HG03457 (cell line): Measurements from ENCODE around the gene PLXNA2.

Experiments
- ATAC-seq: cut with Tn5 transposase; IDR thresholded peaks from one replicate; pipeline ENCODE4 v1.9.1; 2021; ENCODE audit warnings: moderate number of reproducible peaks; ENCODE audit not compliant: unreplicated experiment

PLXNA2 gene

GRCh38 chr1:207985996-207986395 lies 258.2 kb downstream of the PLXNA2 start:
- ATAC-seq: no peak

- ATAC-seq: no peak
These were observed 259.2 kb downstream of the PLXNA2 start for GRCh38 chr1:207984831-207985572.

- ATAC-seq: no peak
These were observed 261.0 kb downstream of the PLXNA2 start for GRCh38 chr1:207983044-207983635.

- ATAC-seq: no peak
These were observed 262.2 kb downstream of the PLXNA2 start for GRCh38 chr1:207981976-207982375.

GRCh38 chr1:207978441-207978840 lies 265.7 kb downstream of the PLXNA2 start:
- no peak for ATAC-seq

- ATAC-seq: no peak
These were observed 266.3 kb downstream of the PLXNA2 start for GRCh38 chr1:207977876-207978275.

- ATAC-seq: no peak
These were observed 270.2 kb downstream of the PLXNA2 start for GRCh38 chr1:207973898-207974568.

- no peak for ATAC-seq
These were observed 271.8 kb downstream of the PLXNA2 start for GRCh38 chr1:207972337-207972736.
